NOMO-1 treated with DMSO at 0.1 percent for 48 hours (cell line): Measurements from ENCODE around the gene EFHC2.

ENCODE experiments used
- DNase-seq: peaks from one replicate; lab custom pipeline; 2025; ENCODE audit not compliant: unreplicated experiment; lab: John Stamatoyannopoulos, UW

EFHC2 gene

GRCh38 chrX:44155126-44155525 lies 188.3 kb downstream of the EFHC2 start:
- DNase-seq, result no peak

GRCh38 chrX:44152852-44153251 lies 190.6 kb downstream of the EFHC2 start:
- DNase-seq, result peak; percentile 47

- DNase-seq, result no peak
These were observed 196.3 kb downstream of the EFHC2 start for GRCh38 chrX:44147130-44147529.

- DNase-seq, result no peak
These were observed 199.1 kb downstream of the EFHC2 start for GRCh38 chrX:44144177-44144945.

- no peak for DNase-seq
These were observed 200.3 kb downstream of the EFHC2 start for GRCh38 chrX:44143061-44143602.

- no peak for DNase-seq
These were observed 213.3 kb downstream of the EFHC2 start for GRCh38 chrX:44130189-44130588.

- no peak for DNase-seq
These were observed 230.1 kb downstream of the EFHC2 start for GRCh38 chrX:44113337-44113736.

GRCh38 chrX:44106864-44107263 lies 236.6 kb downstream of the EFHC2 start:
- peak; percentile 20 for DNase-seq

- DNase-seq, result no peak
These were observed 238.1 kb downstream of the EFHC2 start for GRCh38 chrX:44105228-44105913.

GRCh38 chrX:44104699-44105098 lies 238.8 kb downstream of the EFHC2 start:
- no peak for DNase-seq

- no peak for DNase-seq
These were observed 242.2 kb downstream of the EFHC2 start for GRCh38 chrX:44101281-44101680.

GRCh38 chrX:44099366-44099765 lies 244.1 kb downstream of the EFHC2 start:
- DNase-seq, result peak; percentile 63
